ENCODE measurements around the gene RASGRP4. TPM values are rescaled to one million over a fixed set of nuclear protein-coding genes. Genes with fewer than 3 reads are reported as not detected.

The RASGRP4 gene
- total RNA-seq, 1 donor from 2014 or later = not detected

GRCh38 chr19:38389957-38390924 lies 35.8 kb downstream of the RASGRP4 start:
- peak; percentile 64 for FAIRE-seq
- no peak for TF ChIP-seq CTCF (IDR thresholded peaks at IDR 0.05; ENCODE audit: insufficient read depth, low read length, severe bottlenecking)

GRCh38 chr19:38389101-38389925 lies 36.7 kb downstream of the RASGRP4 start:
- Histone ChIP-seq H3K27me3 (ENCODE audit: control insufficient read depth, insufficient read depth, low read length) (no peaks in the 10 kb centered on the region), H3K36me3 (ENCODE audit: control insufficient read depth, insufficient read depth, low read length) (peaks cover 2% of the 10 kb centered on the region), H3K4me3 (ENCODE audit: low read depth, low read length) (peak overlapping the region; percentile 63)
- TF ChIP-seq CTCF (IDR thresholded peaks at IDR 0.05; ENCODE audit: insufficient read depth, low read length, severe bottlenecking) = no peak
- DNase-seq (ENCODE audit: low read depth) = peak; percentile 81
- no peak for FAIRE-seq

More at GRCh38 chr19:38389957-38390924, 35.8 kb downstream of the RASGRP4 start:
- Histone ChIP-seq H3K36me3 (ENCODE audit: control insufficient read depth, insufficient read depth, low read length) (no peaks in the 10 kb centered on the region), H3K27me3 (ENCODE audit: control insufficient read depth, insufficient read depth, low read length) (no peaks in the 10 kb centered on the region), H3K4me3 (ENCODE audit: low read depth, low read length) (no peak overlapping the region)
- no peak for DNase-seq (ENCODE audit: low read depth)

- Histone ChIP-seq H3K36me3 (ENCODE audit: control insufficient read depth, insufficient read depth, low read length) (peaks cover 2% of the 10 kb centered on the region), H3K4me3 (ENCODE audit: low read depth, low read length) (peak within 1 kb of the TSS; percentile 63), H3K27me3 (ENCODE audit: control insufficient read depth, insufficient read depth, low read length) (no peaks in the 10 kb centered on the region)
- DNase-seq (ENCODE audit: low read depth) = no peak
- TF ChIP-seq CTCF (IDR thresholded peaks at IDR 0.05; ENCODE audit: insufficient read depth, low read length, severe bottlenecking) = no peak
- FAIRE-seq = no peak
Measured at GRCh38 chr19:38388349-38389100, 37.5 kb downstream of the RASGRP4 start, which contains the start of gene SPRED3. Gene SPRED3, plus strand, starts transcription at chr19:38388697. Its CDS starts 1,606 bp downstream, at chr19:38390303.

- H3K4me3 ChIP-seq (ENCODE audit: low read depth, low read length) = peak within 1 kb of the TSS; percentile 63
- FAIRE-seq (no peak), DNase-seq (ENCODE audit: low read depth) (peak; percentile 90)
- H3K27me3 ChIP-seq (ENCODE audit: control insufficient read depth, insufficient read depth, low read length) = no peaks in the 10 kb centered on the region
- no peak for TF ChIP-seq CTCF (IDR thresholded peaks at IDR 0.05; ENCODE audit: insufficient read depth, low read length, severe bottlenecking)
- peaks cover 6% of the 10 kb centered on the region for H3K36me3 ChIP-seq (ENCODE audit: control insufficient read depth, insufficient read depth, low read length)
Measured at GRCh38 chr19:38387550-38388348, 38.3 kb downstream of the RASGRP4 start, which contains the start of gene GGN. Gene GGN, minus strand, starts transcription at chr19:38388034. Its CDS starts 773 bp downstream, at chr19:38387261.
